ENCODE data around the gene TBX1.
"Not testable (repeated sequence)": the region's sequence is repeated elsewhere in the genome, so short reads cannot be mapped to it uniquely, and the experiment has no call there.

The TBX1 gene

GRCh38 chr22:19723232-19723982 is 37.2 kb upstream of the TBX1 start, which contains the start of gene GP1BB:
Gene GP1BB, plus strand, starts transcription at chr22:19723539. Its CDS starts 31 bp downstream, at chr22:19723570.
- no peak for DNase-seq (ENCODE audit: low read depth in 2 of 2)

DNA sequence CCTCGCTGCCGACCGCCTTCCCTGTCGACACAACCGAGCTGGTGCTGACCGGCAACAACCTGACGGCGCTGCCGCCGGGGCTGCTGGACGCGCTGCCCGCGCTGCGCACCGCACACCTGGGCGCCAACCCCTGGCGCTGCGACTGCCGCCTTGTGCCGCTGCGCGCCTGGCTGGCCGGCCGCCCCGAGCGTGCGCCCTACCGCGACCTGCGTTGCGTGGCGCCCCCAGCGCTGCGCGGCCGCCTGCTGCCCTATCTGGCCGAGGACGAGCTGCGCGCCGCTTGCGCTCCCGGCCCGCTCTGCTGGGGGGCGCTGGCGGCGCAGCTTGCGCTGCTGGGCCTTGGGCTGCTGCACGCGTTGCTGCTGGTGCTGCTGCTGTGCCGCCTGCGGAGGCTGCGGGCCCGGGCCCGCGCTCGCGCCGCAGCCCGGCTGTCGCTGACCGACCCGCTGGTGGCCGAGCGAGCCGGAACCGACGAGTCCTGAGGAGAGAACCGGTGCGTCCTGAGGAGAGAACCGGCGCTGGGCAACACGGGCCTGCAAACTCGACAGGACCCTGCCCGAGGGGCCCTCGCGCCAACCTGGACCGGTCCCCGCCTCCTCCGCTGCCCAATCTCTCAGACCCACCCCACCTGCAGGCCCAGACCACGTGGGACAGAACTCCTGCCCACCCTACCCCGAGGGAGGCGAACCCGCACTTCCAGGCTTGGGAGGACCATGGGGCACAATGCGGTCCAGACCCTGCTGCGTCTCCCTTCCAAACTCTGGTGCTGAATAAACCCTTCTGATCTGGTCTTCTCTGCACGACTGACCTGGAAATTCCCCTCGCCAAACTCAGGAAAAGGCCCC is 36.4 kb upstream of the TBX1 start:
- peak in 1 of 2 donors; percentile 43 for DNase-seq (ENCODE audit: low read depth in 2 of 2)

GRCh38 chr22:19724927-19725661 is 35.5 kb upstream of the TBX1 start:
- DNase-seq (ENCODE audit: low read depth in 2 of 2): no peak

GRCh38 chr22:19726064-19726788 is 34.4 kb upstream of the TBX1 start:
- DNase-seq (ENCODE audit: low read depth in 2 of 2): not testable (repeated sequence)

DNA sequence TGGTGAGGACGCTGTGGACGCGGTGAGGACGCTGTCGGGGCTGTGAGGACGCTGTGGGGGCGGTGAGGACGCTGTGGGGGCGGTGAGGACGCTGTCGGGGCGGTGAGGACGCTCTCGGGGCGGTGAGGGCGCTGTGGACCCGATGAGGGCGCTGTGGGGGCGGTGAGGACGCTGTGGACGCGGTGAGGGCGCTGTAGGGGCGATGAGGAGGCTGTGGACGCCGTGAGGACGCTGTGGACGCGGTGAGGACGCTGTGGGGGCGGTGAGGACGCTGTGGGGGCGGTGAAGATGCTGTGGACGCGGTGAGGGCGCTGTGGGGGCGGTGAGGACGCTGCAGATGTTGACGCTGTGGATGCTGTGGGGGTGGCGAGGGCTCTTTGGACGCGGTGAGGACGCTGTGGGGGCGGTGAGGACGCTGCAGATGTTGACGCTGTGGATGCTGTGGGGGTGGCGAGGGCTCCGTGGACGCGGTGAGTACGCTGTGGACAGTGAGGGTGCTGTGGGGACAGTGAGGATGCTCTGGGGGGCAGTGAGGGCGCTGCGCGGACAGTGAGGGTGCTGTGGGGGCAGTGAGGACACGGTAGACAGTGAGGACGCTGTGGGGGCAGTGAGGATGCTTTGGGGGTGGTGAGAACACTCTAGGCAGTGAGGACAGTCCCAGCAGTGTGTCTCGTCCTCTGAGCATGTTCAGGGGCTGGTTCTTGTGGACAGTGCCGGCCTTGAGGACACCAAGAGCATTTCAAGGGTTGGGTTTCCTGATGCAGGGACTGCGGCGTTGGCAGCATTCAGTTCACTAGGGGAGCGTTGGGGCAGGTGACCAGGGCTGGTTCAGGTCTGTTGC is 33.0 kb upstream of the TBX1 start:
- DNase-seq (ENCODE audit: low read depth in 2 of 2): no peak

GRCh38 chr22:19728271-19728670 is 32.3 kb upstream of the TBX1 start:
- no peak for DNase-seq (ENCODE audit: low read depth in 2 of 2)

GRCh38 chr22:19728836-19729235 is 31.7 kb upstream of the TBX1 start:
- no peak for DNase-seq (ENCODE audit: low read depth in 2 of 2)

GRCh38 chr22:19729507-19729906 is 31.1 kb upstream of the TBX1 start:
- DNase-seq (ENCODE audit: low read depth in 2 of 2): no peak

GRCh38 chr22:19730198-19730597 is 30.4 kb upstream of the TBX1 start:
- no peak for DNase-seq (ENCODE audit: low read depth in 2 of 2)

DNA sequence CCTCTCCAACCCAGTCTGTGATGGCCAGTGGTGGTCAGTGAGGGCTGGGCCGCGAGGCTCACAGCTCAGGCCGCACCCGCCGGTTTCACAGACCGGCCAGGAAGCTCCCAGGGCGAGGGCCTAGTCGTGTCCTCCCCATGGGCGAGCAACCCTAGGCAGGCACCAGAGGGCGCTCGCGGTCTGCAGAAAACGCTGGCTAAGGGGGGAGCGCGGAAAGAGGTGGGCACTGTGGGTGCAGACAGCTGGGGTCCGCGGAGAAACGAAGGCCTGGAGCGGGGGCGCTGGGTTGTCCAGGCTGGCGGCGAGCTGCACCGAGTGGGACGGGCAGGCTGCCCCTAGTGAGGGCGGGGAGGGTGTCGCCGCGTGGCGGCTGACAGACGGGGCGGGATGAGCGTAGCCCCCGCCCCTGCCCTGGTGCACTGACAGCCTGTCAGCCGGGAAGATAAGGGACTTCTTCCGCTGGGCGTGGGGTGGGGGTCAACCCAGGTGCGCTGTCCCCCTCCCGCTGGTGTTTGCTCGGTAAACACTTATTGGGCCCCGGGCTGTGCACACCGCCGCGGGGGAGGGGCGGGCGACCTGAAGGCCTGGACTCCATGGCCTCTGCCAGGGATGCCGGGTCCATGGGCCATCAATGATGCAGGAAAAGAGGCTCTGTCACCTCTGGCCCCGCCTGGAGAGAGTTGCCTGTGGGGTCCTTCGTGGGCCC is 29.8 kb upstream of the TBX1 start:
- peak; percentile 64 to 72 for DNase-seq (ENCODE audit: low read depth in 2 of 2)

DNA sequence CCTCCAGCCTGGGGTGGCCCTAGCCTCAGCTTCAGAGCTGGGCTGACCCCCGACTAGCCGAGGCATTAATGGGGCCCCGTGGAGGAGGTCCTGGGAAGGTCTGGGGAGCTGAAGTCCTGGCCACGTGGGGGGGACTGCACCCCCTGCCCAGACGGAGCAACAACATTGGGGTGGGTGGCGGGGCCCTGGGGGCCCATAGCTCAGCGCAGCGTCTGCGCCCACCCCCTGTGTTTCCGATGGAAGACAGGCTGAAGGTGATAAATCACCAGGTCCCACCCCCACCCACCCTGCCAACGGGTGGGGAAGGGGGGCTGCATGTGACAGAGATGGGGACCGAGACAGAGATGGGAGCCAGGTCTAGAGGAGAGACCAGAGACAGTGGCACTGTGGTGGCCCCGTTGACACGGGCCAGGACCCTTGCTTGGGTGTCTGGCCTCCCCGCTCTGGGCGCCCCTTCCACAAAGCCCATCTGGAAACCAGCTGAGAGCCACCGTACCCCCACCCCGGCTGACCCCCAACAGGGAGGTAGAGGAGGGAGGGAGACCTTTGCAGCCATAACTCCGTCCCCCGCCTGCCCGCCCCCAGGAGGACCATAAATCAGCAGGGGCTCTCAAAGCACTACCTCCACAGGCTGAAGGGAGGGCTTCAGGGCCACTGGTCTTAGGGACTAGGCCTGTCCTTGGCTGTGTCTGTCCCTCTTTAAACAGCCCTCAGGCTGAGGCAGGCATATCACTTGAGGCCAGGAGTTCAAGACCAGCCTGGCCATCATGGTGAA is 29.0 kb upstream of the TBX1 start:
- no peak for DNase-seq (ENCODE audit: low read depth in 2 of 2)

DNA sequence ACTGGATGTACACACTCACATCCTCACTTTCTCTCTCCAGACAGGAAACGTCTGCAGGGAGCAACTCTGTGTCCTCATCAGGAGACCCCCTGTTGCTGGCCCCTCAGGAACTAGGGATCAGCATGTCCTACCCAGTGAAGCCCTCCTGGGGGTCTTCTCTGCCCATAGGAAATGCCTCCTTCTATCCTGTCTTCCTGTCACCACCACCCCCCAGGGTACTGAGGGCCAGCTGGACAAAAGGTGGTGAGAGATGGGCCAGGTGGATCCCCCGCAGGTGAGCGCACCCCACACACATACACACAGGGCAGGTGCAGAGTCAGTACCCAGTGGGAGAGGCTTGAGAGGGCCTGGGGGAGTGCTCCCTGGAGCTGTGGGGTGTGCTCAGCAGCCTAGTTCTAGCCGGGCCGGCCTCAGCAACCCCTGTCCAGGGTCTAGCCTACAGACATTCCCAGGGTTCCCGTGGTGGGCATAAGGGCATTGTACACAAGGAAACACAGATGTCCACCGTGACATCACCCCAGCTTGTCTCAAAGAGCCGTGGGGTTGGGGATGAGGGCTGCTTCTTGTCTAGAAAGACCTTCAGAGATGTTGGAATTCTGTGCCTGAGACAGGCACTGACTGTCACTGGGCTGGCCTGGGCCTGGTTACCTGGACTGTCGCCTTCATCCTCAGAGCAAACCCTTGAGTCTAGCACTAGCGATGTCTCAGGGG is 28.0 kb upstream of the TBX1 start:
- DNase-seq (ENCODE audit: low read depth in 2 of 2): no peak

DNA sequence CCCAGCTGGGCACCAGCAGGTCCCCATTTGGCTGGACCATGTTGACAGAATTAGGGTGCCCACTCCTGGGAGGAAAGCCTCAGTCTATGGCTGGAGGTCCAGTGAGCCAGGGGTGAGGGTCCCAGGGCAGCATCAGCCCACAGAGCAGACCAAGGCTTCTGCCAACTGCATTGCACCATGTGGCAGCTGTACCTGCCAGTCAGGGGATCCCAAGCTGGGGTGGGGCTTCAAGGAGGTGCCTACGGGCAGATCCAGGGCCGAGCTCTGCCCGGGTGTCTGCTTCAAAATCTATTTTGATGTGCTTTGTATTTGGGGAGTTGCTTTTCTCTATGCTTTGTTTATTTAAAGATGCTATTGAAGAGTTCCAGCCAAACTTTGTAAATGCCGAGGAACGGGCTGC is 26.8 kb upstream of the TBX1 start:
- DNase-seq (ENCODE audit: low read depth in 2 of 2): no peak

DNA sequence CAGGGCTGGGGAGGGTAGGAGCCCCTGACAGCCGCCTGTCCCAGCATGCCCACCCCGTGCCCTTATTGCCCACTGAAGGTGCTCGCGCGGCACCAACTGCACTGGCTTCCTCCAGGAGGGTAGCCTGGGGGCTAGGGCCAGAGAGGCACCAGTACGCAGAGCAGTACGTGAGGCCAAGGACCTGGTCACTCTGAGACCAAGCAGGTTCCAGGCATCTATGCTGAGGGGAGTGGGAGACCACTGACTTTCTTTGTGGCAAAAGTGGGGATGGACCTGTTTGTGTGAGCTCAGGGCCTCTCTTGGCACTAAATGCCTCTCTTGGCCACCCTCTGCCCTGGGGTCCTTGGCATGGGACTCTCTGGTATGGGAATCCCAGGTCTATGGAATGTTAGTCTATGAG is 26.4 kb upstream of the TBX1 start:
- DNase-seq (ENCODE audit: low read depth in 2 of 2): no peak

DNA sequence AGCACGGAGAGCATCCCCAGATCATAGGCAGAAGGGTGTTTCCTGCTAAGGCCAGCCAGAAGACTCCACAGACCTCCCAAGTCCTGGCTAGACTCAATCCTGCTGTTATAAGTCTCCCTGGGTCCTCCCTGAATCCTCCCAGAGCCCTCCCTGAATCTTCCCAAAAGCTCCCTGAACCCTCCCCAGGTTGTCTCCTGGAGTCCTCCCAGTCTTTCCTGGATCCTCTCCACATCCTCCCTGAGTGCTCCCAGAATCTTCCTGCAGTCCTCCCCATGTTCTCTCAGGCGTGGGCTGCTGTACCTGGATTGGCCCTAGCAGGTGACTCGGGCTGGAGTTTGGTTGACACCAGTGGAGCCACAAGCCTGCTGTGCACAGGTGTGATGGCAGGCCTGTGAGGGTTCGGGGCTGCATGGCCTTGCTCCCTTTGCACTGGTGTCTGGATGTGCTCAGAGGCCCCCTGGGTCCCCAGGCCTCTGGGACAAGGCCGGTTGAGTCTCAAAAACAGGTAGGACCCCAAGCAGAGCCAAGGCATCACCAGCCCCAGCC is 25.7 kb upstream of the TBX1 start:
- no peak for DNase-seq (ENCODE audit: low read depth in 2 of 2)

GRCh38 chr22:19735665-19736510 is 24.7 kb upstream of the TBX1 start:
- no peak for DNase-seq (ENCODE audit: low read depth in 2 of 2)
